Glutamatergic neuron (in vitro differentiated cells): Measurements from ENCODE around the gene GSTP1. TPM values are rescaled to one million over a fixed set of nuclear protein-coding genes. Genes with fewer than 3 reads are reported as not detected.
"Not testable (repeated sequence)": the region's sequence is repeated elsewhere in the genome, so short reads cannot be mapped to it uniquely, and the experiment has no call there.

Experiments
- DNase-seq: peaks from one replicate; pipeline ENCODE4 v3.0.0; 2022
- H3K27ac Mint-ChIP-seq: one replicate; pipeline ENCODE4 v1.8.0; 2020; ENCODE audit warnings: mild to moderate bottlenecking, mixed read lengths, inconsistent platforms; ENCODE audit not compliant: unreplicated experiment
- H3K27me3 Mint-ChIP-seq: one replicate; pipeline ENCODE4 v1.8.0; 2020; ENCODE audit warnings: mild to moderate bottlenecking, moderate library complexity, mixed read lengths, inconsistent platforms; ENCODE audit not compliant: unreplicated experiment
- H3K36me3 Mint-ChIP-seq: one replicate; pipeline ENCODE4 v1.8.0; 2020; ENCODE audit warnings: mild to moderate bottlenecking, mixed read lengths, inconsistent platforms; ENCODE audit not compliant: unreplicated experiment
- H3K4me1 Mint-ChIP-seq: one replicate; pipeline ENCODE4 v1.8.0; 2020; ENCODE audit warnings: mild to moderate bottlenecking, low read depth, mixed read lengths, inconsistent platforms; ENCODE audit not compliant: unreplicated experiment
- H3K4me3 Mint-ChIP-seq: one replicate; pipeline ENCODE4 v1.8.0; 2020; ENCODE audit warnings: mild to moderate bottlenecking, mixed read lengths, inconsistent platforms; ENCODE audit not compliant: unreplicated experiment
- H3K9me3 Mint-ChIP-seq: one replicate; pipeline ENCODE4 v1.8.0; 2020; ENCODE audit warnings: mild to moderate bottlenecking, moderate library complexity, mixed read lengths, inconsistent platforms; ENCODE audit not compliant: unreplicated experiment
- CTCF ChIP-seq: fragments of 200-600 bp; sonication (generic); IDR thresholded peaks from one replicate; pipeline ENCODE4 v1.5.0; 2021; ENCODE audit not compliant: partially characterized antibody, unreplicated experiment
- total RNA-seq: library from RNA; stranded (reverse); fragmentation: NEBNext Ultra II Directional; extraction: Animal tissue kit (Norgen Biotek cat#: 25700); gene quantifications from one replicate; pipeline ENCODE4 v1.2.1, GENCODE V29; 2021; ENCODE audit not compliant: unreplicated experiment

The GSTP1 gene
- total RNA-seq, 1 donor from 2014 or later: 712 TPM

GRCh38 chr11:67617243-67617953 is 33.8 kb downstream of the GSTP1 start:
- Mint-ChIP-seq H3K9me3 (peaks cover 3% of the 10 kb centered on the region), H3K36me3 (no peaks in the 10 kb centered on the region), H3K4me3 (no peak overlapping the region), H3K27ac (no peak overlapping the region), H3K27me3 (peaks cover 14% of the 10 kb centered on the region), H3K4me1 (peaks cover 8% of the 10 kb centered on the region)
- no peak for DNase-seq
- TF ChIP-seq CTCF: no peak

- H3K4me3 Mint-ChIP-seq, DNase-seq, H3K36me3 Mint-ChIP-seq, H3K9me3 Mint-ChIP-seq, H3K27ac Mint-ChIP-seq, H3K4me1 Mint-ChIP-seq: not testable (repeated sequence)
- peaks cover 14% of the 10 kb centered on the region for H3K27me3 Mint-ChIP-seq
Measured at GRCh38 chr11:67618901-67619659, 35.5 kb downstream of the GSTP1 start.

DNA sequence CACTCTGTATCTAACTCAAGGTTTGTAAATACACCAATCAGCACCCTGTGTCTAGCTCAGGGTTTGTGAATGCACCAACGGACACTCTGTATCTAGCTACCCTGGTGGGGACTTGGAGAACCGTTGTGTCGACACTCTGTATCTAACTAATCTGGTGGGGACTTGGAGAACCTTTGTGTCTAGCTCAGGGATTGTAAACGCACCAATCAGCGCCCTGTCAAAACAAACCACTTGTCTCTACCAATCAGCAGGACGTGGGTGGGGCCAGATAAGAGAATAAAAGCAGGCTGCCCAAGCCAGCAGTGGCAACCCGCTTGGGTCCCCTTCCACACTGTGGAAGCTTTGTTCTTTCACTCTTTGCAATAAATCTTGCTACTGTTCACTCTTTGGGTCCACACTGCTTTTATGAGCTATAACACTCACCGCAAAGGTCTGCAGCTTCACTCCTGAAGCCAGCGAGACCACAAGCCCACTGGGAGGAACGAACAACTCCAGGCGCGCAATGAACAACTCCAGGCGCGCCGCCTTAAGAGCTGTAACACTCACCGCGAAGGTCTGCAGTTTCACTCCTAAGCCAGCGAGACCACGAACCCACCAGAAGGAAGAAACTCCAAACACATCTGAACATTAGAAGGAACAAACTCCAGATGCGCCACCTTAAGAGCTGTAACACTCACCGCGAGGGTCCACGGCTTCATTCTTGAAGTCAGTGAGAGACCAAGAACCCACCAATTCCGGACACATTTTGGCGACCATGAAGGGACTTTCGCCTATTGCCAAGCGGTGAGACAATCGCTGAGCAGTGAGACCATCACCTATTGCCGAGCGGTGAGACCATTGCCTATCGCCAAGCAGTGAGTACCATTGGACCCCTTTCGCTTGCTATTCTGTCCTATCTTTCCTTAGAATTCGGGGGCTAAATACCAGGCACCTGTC is 36.3 kb downstream of the GSTP1 start:
- H3K4me1 Mint-ChIP-seq, H3K36me3 Mint-ChIP-seq, H3K27ac Mint-ChIP-seq, DNase-seq, H3K9me3 Mint-ChIP-seq: not testable (repeated sequence)
- H3K27me3 Mint-ChIP-seq: peaks cover 14% of the 10 kb centered on the region
- H3K4me3 Mint-ChIP-seq: peak overlapping the region; percentile 89

DNA sequence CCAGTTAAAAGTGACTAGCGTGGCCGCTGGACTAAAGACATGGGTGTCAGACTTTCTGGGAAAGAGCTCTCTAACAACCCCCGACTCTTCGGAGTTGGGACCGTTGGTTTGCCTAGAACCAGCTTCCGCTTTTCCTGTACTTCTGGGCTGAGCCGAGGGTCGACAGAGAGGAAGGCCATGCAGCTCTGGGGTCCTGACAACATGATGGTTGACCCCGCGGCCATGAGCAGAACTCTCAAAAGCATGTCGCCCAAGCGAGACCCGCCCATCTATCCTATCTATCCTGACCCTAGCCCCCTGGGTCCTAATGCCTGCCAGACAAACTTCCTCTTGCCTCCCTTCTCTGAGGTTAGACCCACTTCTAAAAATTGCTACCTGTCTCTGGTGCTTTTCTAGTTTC is 37.0 kb downstream of the GSTP1 start:
- not testable (repeated sequence) for H3K9me3 Mint-ChIP-seq, H3K36me3 Mint-ChIP-seq, H3K4me1 Mint-ChIP-seq, H3K27ac Mint-ChIP-seq
- Mint-ChIP-seq H3K27me3 (peaks cover 14% of the 10 kb centered on the region), H3K4me3 (peak overlapping the region; percentile 89)
- peak; percentile 55 for DNase-seq

GRCh38 chr11:67621928-67622327 is 38.3 kb downstream of the GSTP1 start:
- H3K36me3 Mint-ChIP-seq, DNase-seq, H3K27ac Mint-ChIP-seq, H3K9me3 Mint-ChIP-seq, H3K4me3 Mint-ChIP-seq, H3K4me1 Mint-ChIP-seq: not testable (repeated sequence)
- H3K27me3 Mint-ChIP-seq: peaks cover 15% of the 10 kb centered on the region

DNA sequence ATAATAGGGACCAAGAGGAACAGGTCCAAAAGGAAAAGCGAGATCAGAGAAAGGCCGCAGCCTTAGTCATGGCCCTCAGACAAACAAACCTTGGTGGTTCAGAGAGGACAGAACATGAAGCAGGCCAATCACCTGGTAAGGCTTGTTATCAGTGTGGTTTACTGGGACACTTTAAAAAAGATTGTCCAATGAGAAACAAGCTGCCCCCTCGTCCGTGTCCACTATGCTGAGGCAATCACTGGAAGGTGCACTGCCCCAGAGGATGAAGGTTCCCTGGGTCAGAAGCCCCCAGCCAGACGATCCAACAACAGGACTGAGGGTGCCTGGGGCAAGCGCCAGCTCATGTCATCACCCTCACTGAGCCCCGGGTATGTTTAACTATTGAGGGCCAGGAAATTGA is 39.3 kb downstream of the GSTP1 start:
- not testable (repeated sequence) for H3K9me3 Mint-ChIP-seq, DNase-seq, H3K27ac Mint-ChIP-seq, H3K36me3 Mint-ChIP-seq, H3K4me3 Mint-ChIP-seq, H3K4me1 Mint-ChIP-seq
- peaks cover 10% of the 10 kb centered on the region for H3K27me3 Mint-ChIP-seq

- H3K4me1 Mint-ChIP-seq, H3K9me3 Mint-ChIP-seq, H3K4me3 Mint-ChIP-seq, DNase-seq, H3K36me3 Mint-ChIP-seq, H3K27ac Mint-ChIP-seq: not testable (repeated sequence)
- H3K27me3 Mint-ChIP-seq: peaks cover 10% of the 10 kb centered on the region
Measured at GRCh38 chr11:67623795-67624194, 40.2 kb downstream of the GSTP1 start.

DNA sequence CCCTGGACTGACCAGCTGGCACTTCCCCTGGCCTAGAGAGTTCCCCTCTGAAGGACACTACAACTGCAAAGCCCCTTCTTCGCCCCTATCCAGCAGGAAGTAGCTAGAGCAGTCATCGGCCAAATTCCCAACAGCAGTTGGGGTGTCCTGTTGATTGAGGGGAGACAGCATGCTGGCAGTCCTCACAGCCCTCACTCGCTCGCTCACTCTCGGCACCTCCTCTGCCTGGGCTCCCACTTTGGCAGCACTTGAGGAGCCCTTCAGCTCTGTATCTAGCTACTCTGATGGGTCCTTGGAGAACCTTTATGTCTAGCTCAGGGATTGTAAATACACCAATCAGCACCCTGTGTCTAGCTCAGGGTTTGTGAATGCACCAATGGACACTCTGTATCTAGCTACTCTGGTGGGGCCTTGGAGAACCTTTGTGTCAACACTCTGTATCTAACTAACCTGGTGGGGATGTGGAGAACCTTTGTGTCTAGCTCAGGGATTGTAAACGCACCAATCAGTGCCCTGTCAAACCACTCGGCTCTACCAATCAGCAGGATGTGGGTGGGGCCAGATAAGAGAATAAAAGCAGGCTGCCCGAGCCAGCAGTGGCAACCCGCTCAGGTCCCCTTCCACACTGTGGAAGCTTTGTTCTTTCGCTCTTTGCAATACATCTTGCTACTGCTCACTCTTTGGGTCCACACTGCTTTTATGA is 42.7 kb downstream of the GSTP1 start:
- not testable (repeated sequence) for H3K9me3 Mint-ChIP-seq
- H3K27ac Mint-ChIP-seq: peak overlapping the region; percentile 62

More for the DNA sequence above, 42.7 kb downstream of the GSTP1 start:
- not testable (repeated sequence) for H3K4me3 Mint-ChIP-seq, H3K27me3 Mint-ChIP-seq, H3K4me1 Mint-ChIP-seq, H3K36me3 Mint-ChIP-seq, DNase-seq
